Hematopoietic multipotent progenitor cell treated with erythropoietin and hydrocortisone succinate and interleukin-3 and kit ligand, for 8 days (in vitro differentiated cells): ENCODE measurements around the gene HECW1.

Experiments used
- DNase-seq: peaks from one replicate; pipeline ENCODE4 v3.0.0-alpha.2; 2015

The HECW1 gene

GRCh38 chr7:43379210-43379609, 266.8 kb downstream of the HECW1 start:
- no peak for DNase-seq

- no peak for DNase-seq
Observed at GRCh38 chr7:43384616-43385308, 272.3 kb downstream of the HECW1 start.

DNA sequence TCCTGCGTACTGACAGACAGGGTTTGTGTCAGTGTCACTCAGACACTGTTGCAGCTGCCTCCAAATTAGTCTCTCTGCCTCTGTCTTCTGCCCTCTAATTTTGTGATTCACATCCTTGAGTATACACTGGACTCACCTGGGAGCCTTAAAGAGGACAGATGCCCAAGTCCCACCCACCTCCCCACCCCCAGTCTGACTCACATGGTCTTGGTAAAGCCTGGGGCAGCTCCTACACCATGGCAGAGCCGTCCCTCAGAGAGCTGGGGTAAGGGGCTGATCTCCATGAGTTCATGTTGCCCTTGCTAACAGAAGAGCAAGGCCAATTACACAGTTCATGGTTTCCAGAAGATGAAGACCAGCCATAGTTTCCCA, 272.8 kb downstream of the HECW1 start:
- no peak for DNase-seq

DNA sequence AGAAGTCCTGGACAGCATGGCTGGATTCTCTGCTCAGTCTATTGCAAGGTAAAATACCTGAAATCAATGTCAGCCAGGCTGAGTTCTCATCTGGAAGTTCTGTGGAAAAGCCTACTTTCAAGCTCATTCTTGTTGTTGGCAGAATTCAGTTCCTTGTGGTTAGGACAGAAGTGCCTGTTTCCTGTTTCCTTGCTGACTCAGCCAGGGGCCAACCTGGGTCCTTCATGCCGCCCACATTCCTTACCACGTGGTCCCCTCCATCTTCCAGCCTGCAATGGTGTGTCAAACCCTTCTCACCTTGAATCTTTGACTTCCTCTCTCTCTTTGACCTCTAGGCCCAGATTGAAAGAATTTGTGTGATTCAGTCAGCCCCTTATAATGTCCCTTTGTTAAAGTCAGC, 273.4 kb downstream of the HECW1 start:
- DNase-seq = no peak

- no peak for DNase-seq
Observed at GRCh38 chr7:43387932-43388331, 275.5 kb downstream of the HECW1 start.

DNA sequence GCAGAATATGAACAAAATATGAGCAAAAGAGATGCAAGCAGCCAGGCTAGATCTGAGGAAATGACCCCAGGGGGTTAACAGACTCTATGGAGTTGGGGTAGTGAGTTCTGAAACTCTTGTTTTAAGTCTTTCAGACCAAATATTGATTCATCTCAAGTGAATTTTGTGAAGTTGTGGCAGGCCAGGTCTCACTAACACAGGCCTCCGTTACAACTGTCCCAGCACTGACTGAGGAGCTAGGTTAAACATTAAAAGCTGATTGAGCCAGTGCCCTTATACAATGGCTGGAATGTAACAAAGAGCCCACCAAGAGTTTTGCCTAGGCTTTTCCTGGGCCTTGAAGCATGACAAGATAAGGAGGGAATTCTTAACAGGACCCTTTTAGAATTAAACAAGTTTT, 278.1 kb downstream of the HECW1 start:
- no peak for DNase-seq

DNA sequence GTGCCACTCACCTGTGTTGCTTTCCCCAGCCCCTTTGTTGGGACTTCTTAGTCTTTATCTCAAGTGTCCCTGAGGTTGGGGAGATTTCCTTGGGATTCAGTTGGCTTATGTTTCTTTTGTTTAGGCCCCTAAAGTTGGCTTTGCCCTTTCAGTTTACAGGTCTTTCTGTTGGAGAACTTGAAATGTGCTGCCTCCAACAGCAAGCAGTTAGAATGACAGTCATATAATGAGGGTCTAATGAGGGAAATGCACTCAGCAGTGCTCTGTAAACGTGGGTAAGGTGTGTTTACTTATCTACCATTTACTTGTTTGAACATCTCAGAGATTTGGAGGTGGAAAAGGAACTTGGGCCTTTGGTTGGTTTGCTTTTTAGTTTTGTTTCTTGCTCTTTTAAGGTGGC, 279.1 kb downstream of the HECW1 start:
- no peak for DNase-seq

DNA sequence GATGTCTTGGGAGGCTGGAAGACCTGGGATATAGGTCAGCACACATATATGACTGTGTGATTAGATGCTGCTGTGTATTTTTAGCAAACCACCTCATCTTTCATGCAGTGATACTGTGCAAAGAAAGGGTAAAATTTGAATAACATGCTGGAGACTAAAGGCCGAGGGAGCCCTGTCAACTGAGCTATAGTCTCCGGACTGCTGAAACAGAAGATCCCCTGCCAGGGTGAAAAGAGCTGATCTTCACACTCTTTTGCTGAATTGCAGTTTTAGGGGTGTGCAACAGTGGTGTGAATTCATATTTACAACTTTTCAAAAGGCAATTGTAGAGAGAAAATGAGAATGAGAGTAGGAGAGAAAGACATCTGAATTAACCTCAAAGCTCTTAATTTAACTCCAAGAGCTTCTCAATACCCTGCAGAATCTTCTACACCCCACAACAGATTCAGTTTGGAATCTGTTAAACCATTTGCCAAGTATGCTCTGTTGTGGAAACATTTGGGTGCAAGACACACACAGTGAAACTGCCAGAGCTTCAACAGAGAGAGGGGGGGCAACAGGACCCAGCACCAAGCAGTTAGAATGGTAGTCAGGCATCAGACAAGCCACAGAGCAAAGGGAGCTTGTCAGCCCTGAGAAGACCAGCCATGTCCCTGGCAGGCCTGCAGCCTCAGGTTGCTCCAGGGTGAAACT, 280.3 kb downstream of the HECW1 start:
- DNase-seq = no peak

- no peak for DNase-seq
Observed at GRCh38 chr7:43394441-43395130, 282.1 kb downstream of the HECW1 start.

DNA sequence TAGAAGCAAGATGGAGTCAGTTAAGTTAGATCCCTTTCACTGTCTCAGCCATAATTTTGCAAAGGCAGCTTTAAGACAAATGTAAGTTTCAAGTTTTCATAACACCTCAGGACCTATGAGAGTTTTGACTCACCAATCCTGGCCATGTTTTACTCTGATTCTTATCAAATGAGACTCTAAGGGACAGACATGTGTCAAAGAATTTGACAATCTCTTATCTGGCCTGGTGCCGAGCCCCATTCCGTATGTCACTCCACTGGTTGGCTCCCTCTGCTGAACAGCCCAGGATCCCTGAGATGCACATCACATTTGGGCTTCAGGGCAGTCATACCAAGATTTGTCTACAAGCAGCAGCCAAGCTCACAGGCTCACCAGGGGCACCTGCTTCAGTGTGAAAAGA, 282.9 kb downstream of the HECW1 start:
- DNase-seq = no peak

DNA sequence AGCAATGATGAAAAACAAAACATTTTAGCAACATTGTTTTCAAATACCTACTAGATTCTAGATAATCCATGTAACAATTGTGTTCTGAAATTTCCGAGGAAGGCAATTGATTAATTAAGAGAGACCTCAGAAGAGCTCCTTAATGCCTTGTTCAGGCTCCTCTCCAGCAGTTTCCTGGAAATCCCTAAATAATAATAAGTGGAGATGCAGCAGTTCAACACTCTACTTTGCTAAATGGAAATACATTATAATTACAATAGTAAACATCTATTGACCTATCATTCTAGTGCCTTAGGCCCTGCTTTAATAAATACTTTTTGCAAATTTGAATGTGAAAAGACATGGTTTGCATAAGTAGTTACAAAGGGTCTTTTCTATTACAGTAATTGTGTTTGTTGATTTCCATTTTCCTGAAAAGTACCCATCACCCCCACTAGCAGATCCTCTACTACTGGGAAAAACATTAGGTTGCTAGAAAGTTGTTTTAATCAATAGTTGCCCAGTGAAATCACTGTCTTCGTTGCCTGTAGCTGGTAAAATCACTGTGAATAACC, 283.8 kb downstream of the HECW1 start:
- no peak for DNase-seq

- no peak for DNase-seq
Observed at GRCh38 chr7:43398831-43399230, 286.4 kb downstream of the HECW1 start.

- DNase-seq = no peak
Observed at GRCh38 chr7:43405948-43406347, 293.5 kb downstream of the HECW1 start.

GRCh38 chr7:43406961-43407360, 294.5 kb downstream of the HECW1 start:
- DNase-seq = no peak

DNA sequence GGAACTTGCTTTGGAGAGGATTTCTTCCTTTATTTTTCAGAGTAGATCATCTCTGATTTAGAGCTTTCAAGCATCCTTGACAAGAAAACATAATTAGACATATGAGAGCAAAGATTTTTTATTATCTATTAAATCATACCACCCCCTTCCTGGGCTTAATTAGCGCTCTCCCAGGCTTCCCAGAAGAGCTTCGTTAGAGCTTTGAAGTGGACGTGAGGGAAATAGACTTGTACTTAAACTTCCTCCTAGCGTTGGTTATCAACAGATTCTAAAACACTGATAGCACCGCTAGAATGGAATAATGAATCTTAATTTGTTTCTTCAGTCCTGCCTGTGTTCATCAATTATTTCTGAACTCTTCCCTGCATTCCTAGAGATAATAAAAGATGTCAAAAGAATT, 296.5 kb downstream of the HECW1 start:
- no peak for DNase-seq

- no peak for DNase-seq
Observed at GRCh38 chr7:43417455-43417854, 305.0 kb downstream of the HECW1 start.

DNA sequence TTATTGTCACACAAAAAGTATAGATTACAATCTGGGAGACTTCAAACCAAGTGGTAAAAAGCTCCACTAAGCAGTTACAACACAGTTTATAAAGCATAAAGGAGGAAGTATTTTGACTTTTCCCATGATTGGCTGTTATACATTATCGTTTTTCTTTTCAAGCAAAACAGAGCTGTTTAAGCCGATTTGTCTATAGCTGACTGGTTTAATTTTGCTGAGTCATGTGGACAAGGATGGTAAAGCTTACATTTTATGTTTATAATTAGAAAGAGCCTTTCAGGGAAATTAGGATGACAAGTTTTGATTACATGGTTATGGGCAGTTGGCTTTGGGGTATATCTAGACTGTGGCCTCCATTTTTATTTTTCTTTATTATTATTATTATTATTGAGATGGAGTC, 318.0 kb downstream of the HECW1 start:
- DNase-seq = peak; percentile 18

DNA sequence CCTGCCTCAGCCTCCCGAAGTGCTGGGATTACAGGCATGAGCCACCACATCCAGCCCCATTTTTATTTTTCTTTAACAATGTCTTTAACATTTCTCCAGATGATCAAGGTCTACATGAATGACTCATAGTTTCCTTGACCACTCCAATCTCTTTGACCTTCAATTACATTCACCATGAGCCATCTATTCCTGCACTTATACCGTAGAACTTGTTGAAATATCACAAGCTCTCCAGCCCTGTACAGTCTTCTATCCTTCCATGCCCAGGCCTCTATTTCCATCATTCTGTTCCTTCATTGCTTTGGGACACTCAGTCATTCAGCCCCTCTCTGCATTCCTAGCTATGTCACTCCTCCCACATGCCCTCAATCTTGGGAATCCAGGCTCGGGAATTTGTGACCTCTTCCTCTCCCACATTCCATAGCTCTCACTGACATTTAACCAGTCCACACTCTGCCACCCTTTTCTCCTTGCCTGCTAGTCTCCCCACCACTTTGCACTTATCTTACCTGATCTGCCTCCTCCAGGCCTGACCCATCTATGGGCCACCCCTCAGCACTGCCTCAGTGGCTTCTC, 318.7 kb downstream of the HECW1 start:
- DNase-seq = no peak

DNA sequence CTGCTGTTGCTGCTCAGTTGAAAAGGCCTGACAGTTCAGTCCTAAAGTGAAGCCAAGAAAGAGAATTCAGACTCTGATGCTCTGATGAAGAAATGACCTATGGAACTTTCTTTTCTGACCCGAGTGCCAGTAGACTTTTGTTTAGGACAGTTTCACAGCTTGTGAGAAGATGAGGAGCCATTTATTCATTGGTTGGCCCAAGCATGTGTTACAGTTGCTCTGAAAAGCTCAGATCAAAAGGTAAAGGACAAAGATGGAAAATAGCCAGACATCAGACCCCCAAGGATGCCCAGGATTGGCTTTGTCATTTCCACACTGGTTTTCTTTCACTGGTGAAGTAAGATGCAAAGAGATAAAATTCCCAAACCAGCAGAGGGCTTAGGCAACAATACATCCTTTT, 321.2 kb downstream of the HECW1 start:
- no peak for DNase-seq

DNA sequence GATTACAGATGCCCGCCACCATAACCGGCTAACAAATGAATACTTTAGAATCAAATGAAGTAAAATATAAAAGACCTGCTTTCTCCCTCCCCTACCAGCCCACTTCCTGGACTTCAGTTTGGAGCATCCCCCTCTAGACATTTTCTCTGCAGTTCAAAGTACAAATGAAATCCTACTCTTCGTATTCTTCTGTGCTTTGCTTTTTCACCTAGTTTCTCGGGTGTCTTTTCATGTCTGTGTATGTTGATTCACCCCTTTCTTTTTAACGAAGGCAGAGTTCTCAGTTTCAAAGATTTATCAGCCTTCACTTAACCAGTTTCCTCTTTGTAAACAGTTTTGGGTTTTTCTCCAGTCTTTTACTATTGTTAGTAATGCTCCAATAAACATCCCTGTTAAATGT, 324.6 kb downstream of the HECW1 start:
- DNase-seq = no peak

- DNase-seq = no peak
Observed at GRCh38 chr7:43438897-43439479, 326.5 kb downstream of the HECW1 start.

DNA sequence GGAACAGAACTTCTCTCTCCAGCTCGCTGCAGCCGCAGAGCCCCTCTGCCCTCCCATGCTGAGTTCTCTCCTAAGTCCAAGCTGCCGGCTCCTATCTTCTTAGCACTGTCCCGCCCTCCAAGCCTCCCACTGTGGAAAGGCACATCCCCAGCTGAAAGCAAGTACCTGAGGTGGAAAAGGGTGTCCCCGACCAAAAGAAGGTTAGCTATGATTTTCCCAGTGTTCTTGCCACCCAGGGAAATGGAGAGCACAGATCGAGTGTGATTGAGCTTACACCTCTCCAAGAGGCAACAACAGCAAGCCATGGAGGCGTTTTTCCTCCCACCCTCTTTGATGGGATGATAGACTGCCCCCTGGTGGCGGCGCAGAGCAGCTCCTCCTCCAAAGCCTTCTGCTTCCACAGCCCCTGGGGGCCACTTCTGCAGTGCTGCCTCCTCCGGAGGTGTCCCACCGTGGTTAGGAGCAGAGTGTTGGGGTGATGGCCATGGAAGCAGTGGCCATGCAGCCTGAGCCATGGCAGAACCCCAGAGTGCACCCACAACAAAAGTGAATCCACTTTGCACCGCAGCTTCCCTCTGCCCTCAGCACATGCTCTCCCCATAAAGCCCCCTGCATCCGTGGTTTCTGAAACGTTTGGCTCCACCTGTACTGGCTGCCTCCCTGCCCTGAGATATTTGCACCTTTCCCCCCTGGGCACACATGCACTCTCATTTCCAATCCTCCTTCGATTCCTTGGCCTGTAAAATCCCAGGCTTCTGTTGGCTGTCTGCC, 327.4 kb downstream of the HECW1 start:
- peak; percentile 70 for DNase-seq
